OCI-LY1 (cell line): ENCODE measurements around the gene XKRX.

Source experiments
- H2AFZ ChIP-seq: fragments of 200-600 bp; sonication (generic), shearing (Covaris generic); 2 replicates; pipeline ENCODE4 v1.6.0; 2014; ENCODE audit warnings: antibody characterized with exemption, mild to moderate bottlenecking, low read length
- H3F3A ChIP-seq: fragments of 200-600 bp; sonication (generic), shearing (Covaris generic); 2 replicates; pipeline ENCODE4 v1.6.0; 2014; ENCODE audit warnings: mild to moderate bottlenecking, antibody characterized with exemption, low read length, moderate library complexity; ENCODE audit not compliant: insufficient read depth
- H3K27ac ChIP-seq: fragments of 200-600 bp; sonication (generic); 2 replicates; pipeline ENCODE4 v1.5.1; 2014; ENCODE audit warnings: low read length, mixed run types, mild to moderate bottlenecking, low read depth; ENCODE audit not compliant: poor library complexity, severe bottlenecking
- H3K27me3 ChIP-seq: fragments of 200-600 bp; sonication (generic); 2 replicates; pipeline ENCODE4 v1.6.0; 2014; ENCODE audit warnings: antibody characterized with exemption, mild to moderate bottlenecking, low read length, moderate library complexity; ENCODE audit not compliant: insufficient read depth
- H3K36me3 ChIP-seq: fragments of 200-600 bp; sonication (generic); 2 replicates; pipeline ENCODE4 v1.6.1; 2014; ENCODE audit warnings: mild to moderate bottlenecking, antibody characterized with exemption, low read length, moderate library complexity, mixed read lengths; ENCODE audit not compliant: insufficient read depth
- H3K4me1 ChIP-seq: fragments of 200-600 bp; sonication (generic); 2 replicates; pipeline ENCODE4 v1.5.1; 2014; ENCODE audit warnings: mild to moderate bottlenecking, low read length, moderate library complexity; ENCODE audit not compliant: insufficient read depth, severe bottlenecking
- H3K4me2 ChIP-seq: fragments of 200-600 bp; sonication (generic), shearing (Covaris generic); 2 replicates; pipeline ENCODE4 v1.6.1; 2014; ENCODE audit warnings: low read length
- H3K4me3 ChIP-seq: fragments of 200-600 bp; sonication (generic); 2 replicates; pipeline ENCODE4 v1.5.1; 2014; ENCODE audit warnings: low read length, low read depth, mild to moderate bottlenecking, mixed read lengths; ENCODE audit not compliant: poor library complexity, severe bottlenecking
- H3K79me2 ChIP-seq: fragments of 200-600 bp; shearing (Covaris generic); 2 replicates; pipeline ENCODE4 v1.6.1; 2016; ENCODE audit warnings: mixed run types, low read length, mixed read lengths; ENCODE audit not compliant: insufficient read depth
- H3K9ac ChIP-seq: fragments of 200-600 bp; sonication (generic), shearing (Covaris generic); 2 replicates; pipeline ENCODE4 v1.6.1; 2014; ENCODE audit warnings: mild to moderate bottlenecking, low read length, mixed read lengths
- H3K9me2 ChIP-seq: fragments of 200-600 bp; sonication (generic), shearing (Covaris generic); 2 replicates; pipeline ENCODE4 v1.6.1; 2014; ENCODE audit warnings: low read depth, mild to moderate bottlenecking, low read length, mixed read lengths
- H3K9me3 ChIP-seq: fragments of 200-600 bp; shearing (Covaris generic); 2 replicates; pipeline ENCODE4 v1.6.1; 2014; ENCODE audit warnings: low read length, mixed read lengths
- H4K20me1 ChIP-seq: fragments of 200-600 bp; sonication (generic), shearing (Covaris generic); 2 replicates; pipeline ENCODE4 v1.6.0; 2016; ENCODE audit warnings: mild to moderate bottlenecking, low read length; ENCODE audit not compliant: insufficient read depth
- EZH2 ChIP-seq: fragments of 200-600 bp; sonication (generic), shearing (Covaris generic); IDR thresholded peaks from 2 replicates; pipeline ENCODE4 v1.8.0; 2017; ENCODE audit warnings: borderline replicate concordance, mixed run types, mild to moderate bottlenecking, antibody characterized with exemption, low read length, moderate library complexity, mixed read lengths
- TF ChIP-seq, protein P1 (sequence below): fragments of 200-600 bp; sonication (generic), shearing (Covaris generic); IDR thresholded peaks from 2 replicates; pipeline ENCODE4 v1.5.1; 2017; ENCODE audit warnings: mild to moderate bottlenecking, antibody characterized with exemption, low read length, moderate library complexity, mixed read lengths

Gene XKRX

DNA sequence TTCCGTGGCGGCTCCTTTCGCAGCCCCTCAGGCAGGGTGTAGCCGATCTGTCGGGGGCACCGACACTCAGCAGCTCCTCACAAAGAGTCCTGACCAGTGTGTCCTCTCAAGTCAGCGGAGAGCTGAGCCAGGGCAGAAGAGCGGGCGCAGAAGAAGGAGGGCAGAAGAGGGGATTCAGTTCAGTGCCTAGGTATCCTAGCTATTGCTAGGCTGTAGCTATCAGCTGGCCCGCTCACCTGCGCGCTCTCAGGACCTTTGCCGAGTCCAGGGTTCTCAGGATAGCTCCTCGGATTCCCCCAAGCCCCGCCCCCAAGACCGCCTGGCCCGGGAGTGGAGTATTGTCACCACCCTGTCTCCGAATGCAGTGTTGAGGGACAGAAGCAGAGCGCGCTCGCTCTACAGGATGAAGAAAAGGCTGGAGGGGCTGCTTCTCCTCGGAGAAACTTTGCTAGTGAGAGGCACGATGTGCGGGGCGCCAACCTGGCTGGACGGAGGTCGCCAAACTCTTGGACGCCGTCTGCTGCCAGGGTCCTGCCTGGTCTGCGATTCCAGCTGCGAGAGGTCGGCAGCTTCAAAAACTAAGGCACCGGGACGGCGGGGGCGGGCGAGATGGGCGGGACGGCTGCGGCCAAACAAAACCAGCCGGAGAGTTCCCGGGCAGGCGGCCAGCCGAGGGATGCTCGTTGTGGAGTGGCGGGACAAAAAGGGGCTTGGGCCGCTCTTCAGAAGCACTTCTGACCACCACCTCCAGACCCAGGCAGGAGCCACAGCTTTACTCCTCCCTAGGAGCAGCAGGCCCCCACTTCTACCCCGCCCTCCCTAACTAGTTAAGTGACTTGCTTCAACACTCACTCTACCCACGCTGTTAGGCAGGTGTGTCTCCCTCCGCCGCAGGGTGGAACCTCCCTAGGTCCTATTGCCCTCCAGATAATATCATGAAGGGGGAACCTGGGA, at the start of gene XKRX:
XKRX (minus strand) TSS at position 258 of the 954 bp plus-strand sequence. CDS start 613 bp downstream, outside the sequence.
- Histone ChIP-seq H3K4me3 (peak within 1 kb of the TSS; percentile 66), H4K20me1 (no peaks in the 10 kb centered on the region), H3K27ac (peak within 1 kb of the TSS; percentile 57), H3K27me3 (no peaks in the 10 kb centered on the region), H3F3A (no peaks in the 10 kb centered on the region), H3K36me3 (no peaks in the 10 kb centered on the region), H3K9ac (peak within 1 kb of the TSS; percentile 53; the same call in 1 of the 2 replicates), H3K79me2 (no peaks in the 10 kb centered on the region), H3K9me3 (no peaks in the 10 kb centered on the region), H3K4me2 (peak within 1 kb of the TSS; percentile 87), H3K9me2 (no peaks in the 10 kb centered on the region), H3K4me1 (peaks cover 34% of the 10 kb centered on the region), H2AFZ (no peak within 1 kb of the TSS; the same call in 1 of the 2 replicates)
- TF ChIP-seq EZH2: no peak
- TF ChIP-seq, protein P1, sequence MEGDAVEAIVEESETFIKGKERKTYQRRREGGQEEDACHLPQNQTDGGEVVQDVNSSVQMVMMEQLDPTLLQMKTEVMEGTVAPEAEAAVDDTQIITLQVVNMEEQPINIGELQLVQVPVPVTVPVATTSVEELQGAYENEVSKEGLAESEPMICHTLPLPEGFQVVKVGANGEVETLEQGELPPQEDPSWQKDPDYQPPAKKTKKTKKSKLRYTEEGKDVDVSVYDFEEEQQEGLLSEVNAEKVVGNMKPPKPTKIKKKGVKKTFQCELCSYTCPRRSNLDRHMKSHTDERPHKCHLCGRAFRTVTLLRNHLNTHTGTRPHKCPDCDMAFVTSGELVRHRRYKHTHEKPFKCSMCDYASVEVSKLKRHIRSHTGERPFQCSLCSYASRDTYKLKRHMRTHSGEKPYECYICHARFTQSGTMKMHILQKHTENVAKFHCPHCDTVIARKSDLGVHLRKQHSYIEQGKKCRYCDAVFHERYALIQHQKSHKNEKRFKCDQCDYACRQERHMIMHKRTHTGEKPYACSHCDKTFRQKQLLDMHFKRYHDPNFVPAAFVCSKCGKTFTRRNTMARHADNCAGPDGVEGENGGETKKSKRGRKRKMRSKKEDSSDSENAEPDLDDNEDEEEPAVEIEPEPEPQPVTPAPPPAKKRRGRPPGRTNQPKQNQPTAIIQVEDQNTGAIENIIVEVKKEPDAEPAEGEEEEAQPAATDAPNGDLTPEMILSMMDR: no peak

DNA sequence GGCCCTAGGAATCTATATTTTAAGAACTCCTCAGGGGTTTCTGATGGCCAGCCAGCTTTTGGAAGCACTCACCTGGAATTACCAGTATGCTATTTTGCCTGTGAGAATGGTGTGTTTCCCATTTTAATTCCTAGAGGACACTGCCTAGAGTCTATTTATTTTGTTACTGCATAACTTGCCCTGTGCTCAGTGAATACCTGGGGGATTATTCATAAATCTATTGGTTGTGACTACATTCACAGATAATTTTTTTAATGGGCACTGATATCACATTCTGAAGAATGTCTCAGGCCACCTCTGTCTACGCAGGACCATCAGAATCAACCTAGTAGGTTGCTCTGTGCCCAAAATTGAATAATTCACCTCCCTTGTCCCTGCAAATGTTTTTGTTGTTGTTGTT, 47.5 kb upstream of the XKRX start:
- no peaks in the 10 kb centered on the region for H3F3A ChIP-seq
- H3K36me3 ChIP-seq: no peaks in the 10 kb centered on the region
- H3K4me1 ChIP-seq: no peaks in the 10 kb centered on the region
- H3K4me3 ChIP-seq: no peak overlapping the region
- no peak overlapping the region for H3K4me2 ChIP-seq
- no peaks in the 10 kb centered on the region for H4K20me1 ChIP-seq
- H2AFZ ChIP-seq: no peak overlapping the region
- H3K9ac ChIP-seq: no peak overlapping the region
- H3K27ac ChIP-seq: no peak overlapping the region
- no peaks in the 10 kb centered on the region for H3K9me3 ChIP-seq
- no peaks in the 10 kb centered on the region for H3K27me3 ChIP-seq
- no peaks in the 10 kb centered on the region for H3K79me2 ChIP-seq
- TF ChIP-seq EZH2: no peak
- TF ChIP-seq, protein P1: no peak
- no peaks in the 10 kb centered on the region for H3K9me2 ChIP-seq

DNA sequence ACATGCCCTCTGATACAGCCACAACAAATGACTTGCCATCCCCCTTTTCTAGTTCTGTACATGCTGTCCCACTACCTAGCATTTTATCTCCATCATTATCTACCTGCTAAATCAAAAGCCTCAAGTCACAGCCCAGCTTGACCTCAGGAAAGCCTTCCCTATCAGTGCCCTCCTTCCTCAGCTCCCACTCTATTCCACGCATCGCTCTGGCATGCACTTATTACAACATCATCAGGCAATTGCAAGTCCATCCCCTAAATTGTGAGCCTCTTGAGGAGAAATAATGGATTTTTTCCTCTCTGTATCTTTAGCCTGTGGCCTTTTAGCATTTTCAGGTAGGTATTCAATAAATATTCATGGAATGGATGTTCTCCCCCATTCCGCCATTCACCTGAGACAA, 46.5 kb upstream of the XKRX start:
- H3K27me3 ChIP-seq: no peaks in the 10 kb centered on the region
- no peak overlapping the region for H3K4me3 ChIP-seq
- H3K4me2 ChIP-seq: no peak overlapping the region
- H4K20me1 ChIP-seq: no peaks in the 10 kb centered on the region
- H2AFZ ChIP-seq: no peak overlapping the region
- no peaks in the 10 kb centered on the region for H3K4me1 ChIP-seq
- no peaks in the 10 kb centered on the region for H3F3A ChIP-seq
- no peak for TF ChIP-seq EZH2
- TF ChIP-seq, protein P1: no peak
- H3K9ac ChIP-seq: no peak overlapping the region
- H3K9me3 ChIP-seq: no peaks in the 10 kb centered on the region
- H3K27ac ChIP-seq: no peak overlapping the region
- H3K79me2 ChIP-seq: no peaks in the 10 kb centered on the region
- no peaks in the 10 kb centered on the region for H3K36me3 ChIP-seq
- H3K9me2 ChIP-seq: no peaks in the 10 kb centered on the region
